HepG2 (cell line): ENCODE data around the gene PATZ1. TPM values are rescaled to one million over a fixed set of nuclear protein-coding genes. Genes with fewer than 3 reads are reported as not detected.

Source experiments
- ARNT2 ChIP-seq: sonication (generic); formaldehyde crosslinking; IDR thresholded peaks from 2 replicates; pipeline ENCODE4 v1.8.0; 2022; ENCODE audit warnings: mild to moderate bottlenecking, low read depth, missing genetic modification reagents, moderate library complexity
- CHD4 ChIP-seq: fragments of 200-600 bp; sonication (generic); IDR thresholded peaks from 2 replicates; pipeline ENCODE4 v1.7.0; 2017; ENCODE audit warnings: mild to moderate bottlenecking, low read length, borderline replicate concordance
- ERF ChIP-seq: IDR thresholded peaks from 2 replicates; pipeline ENCODE4 v1.6.1; 2018; ENCODE audit warnings: missing biosample characterization, missing genetic modification reagents
- GATA4 ChIP-seq: sonication (generic); IDR thresholded peaks from 2 replicates; pipeline ENCODE4 v1.6.1; 2016; ENCODE audit warnings: antibody characterized with exemption, low read depth, borderline replicate concordance
- IKZF4 ChIP-seq: sonication (generic); formaldehyde crosslinking; IDR thresholded peaks from 2 replicates; pipeline ENCODE4 v1.5.1; 2020; ENCODE audit warnings: borderline replicate concordance, mild to moderate bottlenecking, low read depth, missing genetic modification reagents; ENCODE audit errors: not compliant biosample characterization
- KLF9 ChIP-seq: IDR thresholded peaks from 2 replicates; pipeline ENCODE4 v1.6.1; 2016; ENCODE audit warnings: low read depth
- MEIS1 ChIP-seq: sonication (generic); formaldehyde crosslinking; IDR thresholded peaks from 2 replicates; pipeline ENCODE4 v1.9.0; 2021; ENCODE audit warnings: mild to moderate bottlenecking, missing genetic modification reagents, moderate library complexity, borderline replicate concordance
- RBFOX2 ChIP-seq: fragments of 200-400 bp; formaldehyde crosslinking; IDR thresholded peaks from 2 replicates; pipeline ENCODE4 v1.6.1; 2017; ENCODE audit warnings: low read depth, mild to moderate bottlenecking, low read length
- SATB2 ChIP-seq: sonication (generic); formaldehyde crosslinking; IDR thresholded peaks from 2 replicates; pipeline ENCODE4 v1.5.0; 2020; ENCODE audit warnings: missing genetic modification reagents
- SOX6 ChIP-seq, 2 experiments: fragments of 450-650 bp in 1 of 2; sonication (generic) in 1 of 2; formaldehyde crosslinking in 1 of 2; IDR thresholded peaks; 2 replicates each; pipeline versions ENCODE4 v1.4.0 to v1.6.1; 2017 to 2020; ENCODE audit warnings: antibody characterized with exemption in 1 of 2, mild to moderate bottlenecking in 1 of 2, missing genetic modification reagents in 1 of 2
- THYN1 ChIP-seq: sonication (generic); formaldehyde crosslinking; IDR thresholded peaks from 2 replicates; pipeline ENCODE4 v1.8.1; 2023; ENCODE audit warnings: low read depth, mild to moderate bottlenecking, moderate library complexity, missing genetic modification reagents, borderline replicate concordance
- ZBTB3 ChIP-seq: sonication (generic); formaldehyde crosslinking; IDR thresholded peaks from 2 replicates; pipeline ENCODE4 v1.4.0; 2020; ENCODE audit warnings: low read depth, mild to moderate bottlenecking, moderate library complexity, missing genetic modification reagents, borderline replicate concordance
- ZNF253 ChIP-seq: sonication (generic); formaldehyde crosslinking; IDR thresholded peaks from 2 replicates; pipeline ENCODE4 v1.8.0; 2022; ENCODE audit warnings: mild to moderate bottlenecking, missing genetic modification reagents, borderline replicate concordance
- ZNF30 ChIP-seq: sonication (generic); formaldehyde crosslinking; IDR thresholded peaks from 2 replicates; pipeline ENCODE4 v1.5.0; 2020; ENCODE audit warnings: mild to moderate bottlenecking, missing genetic modification reagents
- ZNF331 ChIP-seq: sonication (generic); formaldehyde crosslinking; IDR thresholded peaks from 2 replicates; pipeline ENCODE4 v1.4.0; 2020; ENCODE audit warnings: missing genetic modification reagents
- ZNF451 ChIP-seq: sonication (generic); formaldehyde crosslinking; IDR thresholded peaks from 2 replicates; pipeline ENCODE4 v1.5.0; 2020; ENCODE audit warnings: mild to moderate bottlenecking, missing genetic modification reagents
- ZNF773 ChIP-seq: sonication (generic); formaldehyde crosslinking; IDR thresholded peaks from 2 replicates; pipeline ENCODE4 v1.4.0; 2020; ENCODE audit warnings: missing genetic modification reagents, borderline replicate concordance
- ZNF788 ChIP-seq: sonication (generic); formaldehyde crosslinking; IDR thresholded peaks from 2 replicates; pipeline ENCODE4 v1.5.0; 2020; ENCODE audit warnings: mild to moderate bottlenecking, missing genetic modification reagents, borderline replicate concordance
- ZNF839 ChIP-seq: sonication (generic); formaldehyde crosslinking; IDR thresholded peaks from 2 replicates; pipeline ENCODE4 v1.4.0; 2020; ENCODE audit warnings: missing genetic modification reagents, mild to moderate bottlenecking, borderline replicate concordance
- ZSCAN21 ChIP-seq: sonication (generic); formaldehyde crosslinking; IDR thresholded peaks from 2 replicates; pipeline ENCODE4 v1.8.0; 2022; ENCODE audit warnings: mild to moderate bottlenecking, missing genetic modification reagents, moderate library complexity, borderline replicate concordance
- polyA plus RNA-seq, 8 experiments: library from polyadenylated mRNA; depleted of rRNA in 3 of 8; stranded (reverse) in 7 of 8; unstranded in 1 of 8; fragments of >200 nt; fragmentation: Illumina TruSeq in 4 of 8; extraction: Trizol in 4 of 8; gene quantifications; 2 replicates each; pipeline versions ENCODE4 v1.2.1 to v1.2.3, GENCODE V29; 2011 to 2016; ENCODE audit warnings: low read depth in 4 of 8, missing spikeins in 1 of 8, mixed read lengths in 1 of 8; ENCODE audit not compliant: insufficient read depth in 1 of 8
- total RNA-seq, 5 experiments: library from RNA; depleted of rRNA; stranded (reverse); fragments of >200 nt; fragmentation: Illumina TruSeq; extraction: Trizol; gene quantifications; 2 replicates each; pipeline ENCODE4 v1.2.3, GENCODE V29; 2016; ENCODE audit warnings: low read depth in 1 of 5
- TF ChIP-seq, protein P1 (sequence below): sonication (generic); formaldehyde crosslinking; IDR thresholded peaks from 2 replicates; pipeline ENCODE4 v1.4.0; 2020; ENCODE audit warnings: missing genetic modification reagents
- TF ChIP-seq, protein P2 (sequence below), 2 experiments: sonication (generic) in 1 of 2; formaldehyde crosslinking in 1 of 2; IDR thresholded peaks; 2 replicates each; pipeline versions ENCODE4 v1.4.0 to v1.6.1; 2018 to 2020; ENCODE audit warnings: missing genetic modification reagents in 2 of 2, borderline replicate concordance in 1 of 2, low read depth in 1 of 2, mild to moderate bottlenecking in 1 of 2, missing biosample characterization in 1 of 2
- TF ChIP-seq, protein P3 (sequence below): sonication (generic); formaldehyde crosslinking; IDR thresholded peaks from 2 replicates; pipeline ENCODE4 v1.8.1; 2023; ENCODE audit warnings: missing genetic modification reagents, mild to moderate bottlenecking, borderline replicate concordance
- TF ChIP-seq, protein P4 (sequence below): sonication (generic); formaldehyde crosslinking; IDR thresholded peaks from 2 replicates; pipeline ENCODE4 v1.5.0; 2020; ENCODE audit warnings: mild to moderate bottlenecking, missing genetic modification reagents

The PATZ1 gene
- total and polyA plus RNA-seq, 2 of the 13 experiments (the other 11 are each of a cell fraction or from before 2014, with no cell fraction given) = 24.9 to 30.5 TPM

DNA sequence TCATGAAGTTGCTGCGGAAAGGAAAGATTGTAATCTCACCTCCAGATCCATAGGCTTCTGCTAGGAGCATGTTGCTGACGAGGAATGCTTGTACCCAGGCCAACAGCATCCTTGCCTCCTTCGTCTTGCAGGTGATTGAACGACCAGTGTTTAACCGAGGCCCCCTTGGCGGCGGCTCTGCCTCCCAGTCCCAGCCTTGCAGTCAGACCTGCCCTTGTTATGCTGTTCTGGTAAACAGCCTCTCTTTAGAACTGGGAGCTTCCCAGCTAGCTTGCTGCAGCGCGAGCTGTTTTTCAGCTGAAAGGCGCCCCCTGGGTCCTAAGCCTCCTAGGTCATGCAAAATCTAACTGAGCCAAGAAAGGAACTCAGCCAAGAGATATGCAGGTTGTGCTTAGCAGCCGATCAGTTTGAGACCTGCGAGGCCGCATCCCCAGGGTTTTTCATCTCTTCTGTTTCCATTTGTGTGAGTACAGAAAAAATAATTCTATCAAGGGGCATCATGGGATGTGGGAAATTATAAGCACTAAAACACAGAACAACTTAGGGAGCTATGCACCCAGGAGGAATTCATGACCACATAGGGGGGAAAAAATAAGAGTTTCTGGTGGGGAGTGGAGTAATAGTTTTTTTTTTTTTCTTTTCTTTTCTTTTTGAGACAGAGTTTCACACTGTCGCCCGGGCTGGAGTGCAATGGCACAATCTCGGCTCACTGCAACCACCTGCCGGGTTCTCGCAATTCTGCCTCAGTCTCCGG, 53.7 kb downstream of the PATZ1 start, which contains the start of gene PIK3IP1 (continued):
- TF ChIP-seq, protein P1, sequence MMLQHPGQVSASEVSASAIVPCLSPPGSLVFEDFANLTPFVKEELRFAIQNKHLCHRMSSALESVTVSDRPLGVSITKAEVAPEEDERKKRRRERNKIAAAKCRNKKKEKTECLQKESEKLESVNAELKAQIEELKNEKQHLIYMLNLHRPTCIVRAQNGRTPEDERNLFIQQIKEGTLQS (CRISPR knock-in tag) = no peak
- no peak for TF ChIP-seq ZNF773
- no peak for TF ChIP-seq ARNT2
- TF ChIP-seq RBFOX2 = no peak
- no peak for TF ChIP-seq ZNF451
- TF ChIP-seq, protein P2, sequence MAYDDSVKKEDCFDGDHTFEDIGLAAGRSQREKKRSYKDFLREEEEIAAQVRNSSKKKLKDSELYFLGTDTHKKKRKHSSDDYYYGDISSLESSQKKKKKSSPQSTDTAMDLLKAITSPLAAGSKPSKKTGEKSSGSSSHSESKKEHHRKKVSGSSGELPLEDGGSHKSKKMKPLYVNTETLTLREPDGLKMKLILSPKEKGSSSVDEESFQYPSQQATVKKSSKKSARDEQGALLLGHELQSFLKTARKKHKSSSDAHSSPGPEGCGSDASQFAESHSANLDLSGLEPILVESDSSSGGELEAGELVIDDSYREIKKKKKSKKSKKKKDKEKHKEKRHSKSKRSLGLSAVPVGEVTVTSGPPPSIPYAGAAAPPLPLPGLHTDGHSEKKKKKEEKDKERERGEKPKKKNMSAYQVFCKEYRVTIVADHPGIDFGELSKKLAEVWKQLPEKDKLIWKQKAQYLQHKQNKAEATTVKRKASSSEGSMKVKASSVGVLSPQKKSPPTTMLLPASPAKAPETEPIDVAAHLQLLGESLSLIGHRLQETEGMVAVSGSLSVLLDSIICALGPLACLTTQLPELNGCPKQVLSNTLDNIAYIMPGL (CRISPR knock-in tag; IDR thresholded peaks at IDR 0.05; ENCODE audit: borderline replicate concordance in 1 of 2, low read depth in 1 of 2) = peak; percentile 50 to 75; a peak in 2 of 4 replicates
- TF ChIP-seq MEIS1 (CRISPR knock-in tag) = 0 out of 2 replicates have a peak, but pooled peaks have one; percentile 57
- peak; percentile 78; the same call in 1 of the 2 replicates for TF ChIP-seq ZSCAN21 (CRISPR knock-in tag)
- TF ChIP-seq ZNF30 (CRISPR knock-in tag) = no peak
- TF ChIP-seq ERF = 0 out of 2 replicates have a peak, but pooled peaks have one; percentile 19
- TF ChIP-seq CHD4 = no peak
- no peak for TF ChIP-seq ZNF839
- no peak for TF ChIP-seq SATB2 (CRISPR knock-in tag)
- TF ChIP-seq ZBTB3 (CRISPR knock-in tag) = no peak
- TF ChIP-seq, protein P3, sequence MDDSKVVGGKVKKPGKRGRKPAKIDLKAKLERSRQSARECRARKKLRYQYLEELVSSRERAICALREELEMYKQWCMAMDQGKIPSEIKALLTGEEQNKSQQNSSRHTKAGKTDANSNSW (CRISPR knock-in tag) = no peak
- TF ChIP-seq IKZF4 (CRISPR knock-in tag) = no peak
- TF ChIP-seq, protein P4, sequence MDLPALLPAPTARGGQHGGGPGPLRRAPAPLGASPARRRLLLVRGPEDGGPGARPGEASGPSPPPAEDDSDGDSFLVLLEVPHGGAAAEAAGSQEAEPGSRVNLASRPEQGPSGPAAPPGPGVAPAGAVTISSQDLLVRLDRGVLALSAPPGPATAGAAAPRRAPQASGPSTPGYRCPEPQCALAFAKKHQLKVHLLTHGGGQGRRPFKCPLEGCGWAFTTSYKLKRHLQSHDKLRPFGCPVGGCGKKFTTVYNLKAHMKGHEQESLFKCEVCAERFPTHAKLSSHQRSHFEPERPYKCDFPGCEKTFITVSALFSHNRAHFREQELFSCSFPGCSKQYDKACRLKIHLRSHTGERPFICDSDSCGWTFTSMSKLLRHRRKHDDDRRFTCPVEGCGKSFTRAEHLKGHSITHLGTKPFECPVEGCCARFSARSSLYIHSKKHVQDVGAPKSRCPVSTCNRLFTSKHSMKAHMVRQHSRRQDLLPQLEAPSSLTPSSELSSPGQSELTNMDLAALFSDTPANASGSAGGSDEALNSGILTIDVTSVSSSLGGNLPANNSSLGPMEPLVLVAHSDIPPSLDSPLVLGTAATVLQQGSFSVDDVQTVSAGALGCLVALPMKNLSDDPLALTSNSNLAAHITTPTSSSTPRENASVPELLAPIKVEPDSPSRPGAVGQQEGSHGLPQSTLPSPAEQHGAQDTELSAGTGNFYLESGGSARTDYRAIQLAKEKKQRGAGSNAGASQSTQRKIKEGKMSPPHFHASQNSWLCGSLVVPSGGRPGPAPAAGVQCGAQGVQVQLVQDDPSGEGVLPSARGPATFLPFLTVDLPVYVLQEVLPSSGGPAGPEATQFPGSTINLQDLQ (CRISPR knock-in tag) = no peak
- TF ChIP-seq ZNF331 = 0 out of 2 replicates have a peak, but pooled peaks have one; percentile 33
- TF ChIP-seq THYN1 (CRISPR knock-in tag) = no peak
- no peak for TF ChIP-seq ZNF788 (CRISPR knock-in tag)
- no peak for TF ChIP-seq SOX6 (IDR thresholded peaks at IDR 0.05)
- peak; percentile 44 for TF ChIP-seq SOX6 (CRISPR knock-in tag; IDR thresholded peaks at IDR 0.05)
- TF ChIP-seq KLF9 (CRISPR knock-in tag) = no peak
- TF ChIP-seq ZNF253 (CRISPR knock-in tag) = no peak
- no peak for TF ChIP-seq GATA4
